ENCODE measurements around the gene PRR19.

Gene PRR19

GRCh38 chr19:42271861-42272534, 29.9 kb upstream of the PRR19 start:
- DNase-seq: no peak

DNA sequence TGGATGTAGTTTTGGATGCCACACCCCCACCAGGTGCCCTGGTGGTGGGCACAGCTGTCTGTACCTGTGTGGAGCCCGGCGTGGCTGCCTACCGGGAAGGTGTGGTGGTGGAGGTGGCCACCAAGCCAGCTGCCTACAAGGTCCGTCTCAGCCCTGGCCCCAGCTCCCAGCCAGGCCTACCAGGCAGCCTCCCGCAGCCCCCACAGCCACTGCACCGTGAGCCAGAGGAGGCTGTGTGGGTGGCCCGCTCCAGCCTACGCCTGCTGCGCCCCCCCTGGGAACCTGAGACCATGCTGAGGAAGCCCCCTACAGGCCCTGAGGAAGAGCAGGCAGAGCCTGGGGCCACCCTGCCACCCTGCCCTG, 29.4 kb upstream of the PRR19 start:
- DNase-seq: no peak

DNA sequence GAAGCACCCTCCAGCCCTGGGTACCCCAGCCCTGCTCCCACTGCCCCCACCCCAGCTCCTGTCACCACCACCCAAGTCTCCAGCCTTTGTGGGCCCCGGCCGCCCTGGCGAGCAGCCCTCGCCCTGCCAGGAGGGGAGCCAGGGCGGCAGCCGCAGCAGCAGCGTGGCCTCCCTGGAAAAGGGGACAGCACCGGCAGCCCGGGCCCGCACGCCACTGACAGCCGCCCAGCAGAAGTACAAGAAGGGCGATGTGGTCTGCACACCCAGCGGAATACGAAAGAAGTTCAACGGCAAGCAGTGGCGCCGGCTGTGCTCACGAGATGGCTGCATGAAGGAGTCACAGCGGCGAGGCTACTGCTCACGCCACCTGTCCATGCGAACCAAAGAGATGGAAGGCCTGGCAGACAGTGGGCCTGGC, 28.9 kb upstream of the PRR19 start:
- no peak for DNase-seq

DNA sequence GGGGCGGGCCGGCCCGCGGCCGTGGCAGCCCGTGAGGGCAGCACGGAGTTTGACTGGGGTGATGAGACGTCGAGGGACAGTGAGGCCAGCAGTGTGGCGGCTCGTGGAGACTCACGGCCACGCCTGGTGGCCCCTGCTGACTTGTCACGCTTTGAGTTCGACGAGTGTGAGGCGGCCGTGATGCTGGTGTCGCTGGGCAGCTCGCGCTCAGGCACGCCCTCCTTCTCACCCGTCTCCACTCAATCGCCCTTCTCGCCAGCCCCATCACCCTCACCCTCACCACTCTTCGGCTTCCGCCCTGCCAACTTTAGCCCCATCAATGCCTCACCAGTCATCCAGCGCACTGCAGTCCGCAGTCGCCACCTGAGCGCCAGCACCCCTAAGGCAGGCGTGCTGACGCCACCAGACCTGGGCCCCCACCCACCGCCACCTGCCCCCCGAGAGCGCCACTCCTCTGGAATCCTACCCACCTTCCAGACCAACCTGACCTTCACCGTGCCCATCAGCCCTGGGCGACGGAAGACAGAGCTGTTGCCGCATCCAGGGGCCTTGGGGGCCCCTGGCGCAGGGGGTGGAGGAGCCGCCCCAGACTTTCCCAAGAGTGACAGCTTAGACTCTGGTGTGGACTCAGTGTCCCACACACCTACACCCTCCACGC, 28.4 kb upstream of the PRR19 start:
- no peak for DNase-seq

DNA sequence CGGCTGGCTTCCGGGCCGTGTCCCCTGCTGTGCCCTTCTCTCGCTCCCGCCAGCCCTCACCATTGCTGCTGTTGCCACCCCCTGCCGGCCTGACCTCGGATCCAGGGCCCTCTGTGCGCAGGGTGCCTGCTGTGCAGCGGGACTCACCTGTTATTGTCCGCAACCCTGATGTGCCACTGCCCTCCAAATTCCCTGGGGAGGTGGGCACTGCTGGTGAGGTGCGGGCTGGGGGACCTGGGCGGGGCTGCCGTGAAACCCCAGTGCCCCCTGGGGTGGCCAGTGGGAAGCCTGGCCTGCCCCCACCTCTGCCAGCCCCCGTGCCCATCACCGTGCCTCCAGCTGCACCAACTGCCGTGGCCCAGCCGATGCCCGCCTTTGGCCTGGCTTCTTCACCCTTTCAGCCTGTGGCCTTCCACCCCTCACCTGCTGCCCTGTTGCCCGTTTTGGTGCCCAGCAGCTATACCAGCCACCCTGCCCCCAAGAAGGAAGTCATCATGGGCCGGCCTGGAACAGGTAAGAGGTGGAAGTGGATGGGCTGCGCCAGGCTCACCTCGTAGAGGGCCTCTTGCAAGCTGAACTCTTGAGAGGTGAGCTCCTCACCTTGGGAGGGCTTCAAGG, 27.8 kb upstream of the PRR19 start:
- DNase-seq: no peak

GRCh38 chr19:42275103-42275502, 26.8 kb upstream of the PRR19 start:
- DNase-seq: no peak

DNA sequence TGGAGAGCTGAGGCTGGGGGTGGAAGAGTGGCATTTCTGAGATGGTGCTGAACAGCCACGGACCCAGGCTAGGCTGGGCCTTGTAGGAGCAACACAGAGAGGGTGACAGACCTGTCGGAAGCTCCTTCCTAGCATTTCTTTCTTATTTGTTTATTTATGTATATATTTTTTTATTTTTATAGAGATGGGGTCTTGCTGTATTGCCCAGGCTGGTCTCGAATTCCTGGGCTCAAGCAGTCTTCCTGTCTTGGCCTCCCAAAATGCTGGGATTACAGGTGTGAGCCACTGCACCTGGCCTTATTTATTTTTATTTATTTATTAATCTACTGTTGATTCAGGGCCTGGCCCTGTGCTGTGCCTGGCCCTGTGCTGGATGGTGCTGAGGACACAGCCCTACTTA, 26.4 kb upstream of the PRR19 start:
- no peak for DNase-seq

- DNase-seq: no peak
Observed at GRCh38 chr19:42276284-42276683, 25.6 kb upstream of the PRR19 start.

DNA sequence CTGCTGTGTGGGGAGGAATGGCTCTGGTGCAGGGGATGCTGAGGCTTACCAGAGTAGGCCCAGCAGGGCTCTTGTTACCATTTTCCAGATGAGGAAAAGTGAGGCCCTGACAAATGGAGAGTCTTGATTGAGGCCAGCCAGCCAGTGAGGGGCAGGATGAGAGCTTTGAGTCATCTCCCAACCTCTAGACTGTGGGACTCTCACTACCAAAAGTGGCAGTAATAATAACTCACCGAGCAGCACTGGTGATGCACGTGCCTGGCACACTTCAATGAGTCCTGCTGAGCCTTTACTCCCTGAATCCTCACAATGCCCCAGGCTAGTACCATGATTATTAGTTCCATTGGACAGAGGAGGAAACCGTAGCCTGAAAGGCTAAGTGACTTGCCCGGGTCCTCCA, 25.1 kb upstream of the PRR19 start:
- DNase-seq: no peak

GRCh38 chr19:42277821-42278451, 24.0 kb upstream of the PRR19 start:
- DNase-seq: no peak

DNA sequence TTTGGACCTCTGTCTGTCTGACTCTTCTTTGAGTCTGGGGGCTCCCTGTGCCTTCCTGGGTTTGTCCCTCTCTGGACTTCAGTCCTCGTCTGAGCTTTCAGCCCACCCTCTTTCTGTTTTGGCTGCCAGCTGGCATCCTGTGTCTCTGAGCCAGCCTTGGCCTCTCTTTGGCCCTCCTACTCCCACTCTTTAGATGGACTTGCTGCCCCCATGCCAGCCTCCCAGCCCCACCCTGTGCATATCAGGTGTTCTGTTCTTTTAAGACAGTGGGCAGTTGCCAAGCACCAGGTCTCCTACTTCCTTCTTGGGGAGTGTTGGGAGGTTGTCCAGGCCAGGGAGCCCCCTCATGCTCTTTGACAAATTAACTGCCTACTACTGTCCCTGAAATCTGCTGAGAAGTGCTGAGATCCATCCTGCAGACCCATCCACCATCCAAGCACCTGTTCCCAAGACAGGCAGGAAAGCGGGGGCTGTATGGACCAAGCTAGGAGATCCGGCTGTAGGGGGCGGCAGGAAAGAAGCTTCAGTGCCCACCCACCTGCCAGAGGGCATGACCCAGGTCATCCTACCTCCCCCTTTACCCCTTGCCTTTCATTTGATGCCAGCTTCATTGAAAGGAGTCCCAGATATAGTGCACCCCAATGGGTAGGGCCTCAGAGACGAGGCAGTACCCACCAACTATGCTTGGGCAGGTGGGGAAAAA, 23.3 kb upstream of the PRR19 start:
- DNase-seq: no peak

GRCh38 chr19:42279155-42279901, 22.6 kb upstream of the PRR19 start:
- DNase-seq: peak; percentile 32

- peak; percentile 55 for DNase-seq
Observed at GRCh38 chr19:42279902-42280814, 21.8 kb upstream of the PRR19 start.

DNA sequence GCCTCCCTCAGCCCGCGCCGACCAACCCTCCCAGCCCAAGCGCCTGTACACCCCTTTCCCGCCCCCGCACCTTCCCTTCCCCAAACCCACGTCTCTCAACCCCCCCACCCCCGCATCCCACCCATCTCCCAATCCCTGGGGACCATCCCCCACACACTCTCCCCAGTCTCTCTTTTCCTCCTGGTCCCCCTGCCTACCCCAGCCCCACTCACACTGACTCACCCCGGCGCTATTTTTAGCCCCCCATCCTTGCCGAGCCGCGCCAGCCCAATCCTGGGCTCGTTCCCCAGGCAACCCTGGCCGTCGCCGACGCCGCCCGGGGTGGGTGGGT, 21.2 kb upstream of the PRR19 start:
- DNase-seq: no peak

DNA sequence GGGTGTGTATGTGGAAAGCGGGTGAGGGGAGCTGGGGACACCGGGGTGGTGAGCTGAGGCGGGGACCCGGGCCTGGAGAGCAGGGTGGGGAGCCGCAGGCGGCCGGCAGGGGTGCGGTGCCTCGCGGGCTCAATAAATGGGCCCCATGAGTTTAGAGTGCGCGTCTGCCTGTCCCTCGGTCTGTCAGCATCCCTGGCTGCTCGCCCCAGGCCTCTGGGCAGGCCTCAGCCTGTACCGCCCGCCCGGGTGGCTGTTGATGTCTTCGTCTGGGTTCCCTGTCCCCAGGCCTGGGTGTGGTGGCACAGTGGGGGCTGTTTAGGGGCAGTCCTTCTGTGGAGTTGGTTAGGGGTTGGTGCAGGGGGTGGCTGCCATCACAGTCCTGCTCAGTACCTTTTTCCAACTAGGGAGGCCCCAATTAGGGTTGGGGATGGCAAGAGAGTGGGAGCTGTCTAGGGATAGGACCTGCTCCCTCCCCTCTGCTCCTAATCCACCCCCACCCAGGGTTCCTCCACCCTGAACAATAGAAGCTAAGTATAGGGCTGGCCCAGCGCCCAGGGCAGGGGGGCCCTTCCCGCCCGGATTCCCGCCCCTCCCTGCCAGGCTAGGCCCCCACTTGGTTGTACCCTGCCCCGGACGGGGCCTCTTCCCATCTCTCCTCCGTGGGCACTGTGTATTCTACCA, 20.6 kb upstream of the PRR19 start:
- no peak for DNase-seq

- DNase-seq: no peak
Observed at GRCh38 chr19:42281827-42282762, 19.8 kb upstream of the PRR19 start.

GRCh38 chr19:42282819-42283187, 19.1 kb upstream of the PRR19 start:
- no peak for DNase-seq

DNA sequence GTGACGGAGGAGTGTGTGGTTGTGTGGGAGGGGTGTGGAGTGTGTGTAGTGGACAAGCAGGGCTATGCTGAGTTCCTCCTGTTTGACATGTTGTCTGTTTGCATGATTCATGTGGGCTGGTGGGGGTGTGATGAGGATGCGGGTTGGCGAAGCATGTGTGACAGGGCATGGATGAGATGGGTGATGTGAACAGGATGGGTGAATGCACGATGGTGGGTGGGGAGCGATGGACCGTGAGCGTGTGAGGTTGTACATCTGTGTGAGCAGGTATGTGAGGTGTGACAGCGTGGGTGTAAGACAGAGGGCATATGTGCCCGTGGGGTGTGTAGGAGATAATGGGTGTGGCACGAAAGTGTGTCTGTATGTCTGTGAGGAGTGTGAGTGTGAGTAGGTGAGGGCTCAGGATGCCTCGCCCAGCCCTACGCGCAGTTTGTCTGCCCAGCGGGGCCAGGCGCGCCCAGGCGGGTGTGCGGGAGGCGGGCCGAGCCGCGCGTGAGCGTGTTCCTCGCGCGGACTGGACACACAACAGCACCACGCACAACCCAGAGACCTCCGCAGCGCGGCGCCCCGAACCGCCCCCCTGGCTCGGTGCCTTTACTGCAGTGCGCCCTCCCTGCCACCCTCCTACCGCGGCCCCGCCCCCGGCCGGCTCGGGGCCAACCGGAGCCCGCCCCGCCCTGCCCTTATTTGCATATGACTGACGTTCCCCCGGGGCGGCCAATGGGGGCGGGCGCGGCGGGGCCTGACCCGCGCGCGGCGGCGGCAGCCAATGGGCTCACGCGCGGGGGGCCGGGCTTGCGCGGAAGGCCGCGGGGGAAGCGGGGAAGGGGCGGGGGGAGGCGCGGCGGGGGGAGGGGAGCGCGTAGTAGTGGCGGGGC, 18.5 kb upstream of the PRR19 start:
- DNase-seq: peak; percentile 81

- DNase-seq: peak; percentile 34
Observed at GRCh38 chr19:42284066-42284501, 17.8 kb upstream of the PRR19 start.
